Measurements from ENCODE around the gene NCAM1.

DNA sequence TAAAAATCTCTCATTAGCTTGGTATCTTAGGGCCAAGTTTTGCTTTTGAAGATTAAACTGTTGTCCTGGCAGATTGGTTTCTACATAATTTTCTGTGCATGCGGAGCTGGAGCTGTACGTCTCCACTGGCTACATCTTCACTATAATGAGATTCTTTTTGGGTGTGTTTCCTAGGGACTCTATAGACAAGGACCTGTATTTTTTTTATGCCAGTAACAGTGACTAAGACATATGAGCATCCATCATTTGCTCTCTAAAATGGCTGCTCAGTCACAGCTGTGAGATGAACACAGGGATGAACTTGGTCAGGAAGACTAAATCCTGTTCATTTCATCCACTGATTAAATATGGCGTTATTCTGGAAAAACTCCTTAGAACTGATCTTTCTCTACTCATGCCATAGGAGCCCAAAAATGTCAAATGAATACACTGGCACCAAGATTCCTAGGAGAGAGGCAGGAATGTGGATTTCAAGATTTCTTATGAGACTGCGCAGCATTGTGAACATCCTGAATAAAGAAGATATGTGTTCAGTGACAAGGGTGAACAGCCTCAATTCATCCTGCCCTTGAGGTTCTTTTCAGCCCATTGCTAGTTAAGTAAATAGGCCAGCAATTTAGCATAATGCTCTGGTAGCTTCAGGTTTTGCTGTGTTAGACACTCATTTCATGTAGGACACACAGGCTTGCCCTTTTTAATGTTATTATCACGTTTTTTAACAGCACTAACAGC, 168.2 kb downstream of the NCAM1 start:
- TF ChIP-seq, protein P1, sequence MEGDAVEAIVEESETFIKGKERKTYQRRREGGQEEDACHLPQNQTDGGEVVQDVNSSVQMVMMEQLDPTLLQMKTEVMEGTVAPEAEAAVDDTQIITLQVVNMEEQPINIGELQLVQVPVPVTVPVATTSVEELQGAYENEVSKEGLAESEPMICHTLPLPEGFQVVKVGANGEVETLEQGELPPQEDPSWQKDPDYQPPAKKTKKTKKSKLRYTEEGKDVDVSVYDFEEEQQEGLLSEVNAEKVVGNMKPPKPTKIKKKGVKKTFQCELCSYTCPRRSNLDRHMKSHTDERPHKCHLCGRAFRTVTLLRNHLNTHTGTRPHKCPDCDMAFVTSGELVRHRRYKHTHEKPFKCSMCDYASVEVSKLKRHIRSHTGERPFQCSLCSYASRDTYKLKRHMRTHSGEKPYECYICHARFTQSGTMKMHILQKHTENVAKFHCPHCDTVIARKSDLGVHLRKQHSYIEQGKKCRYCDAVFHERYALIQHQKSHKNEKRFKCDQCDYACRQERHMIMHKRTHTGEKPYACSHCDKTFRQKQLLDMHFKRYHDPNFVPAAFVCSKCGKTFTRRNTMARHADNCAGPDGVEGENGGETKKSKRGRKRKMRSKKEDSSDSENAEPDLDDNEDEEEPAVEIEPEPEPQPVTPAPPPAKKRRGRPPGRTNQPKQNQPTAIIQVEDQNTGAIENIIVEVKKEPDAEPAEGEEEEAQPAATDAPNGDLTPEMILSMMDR (conservative IDR thresholded peaks at IDR 0.05): no peak
- no peak for TF ChIP-seq ZFX (IDR thresholded peaks at IDR 0.05)
